HCT116 (cell line): ENCODE results near the gene SF1. TPM values are rescaled to one million over a fixed set of nuclear protein-coding genes. Genes with fewer than 3 reads are reported as not detected.

Experiments used
- ATAC-seq: fragments of 200-7000 bp; cut with Tn5 transposase; 2 replicates; pipeline ENCODE4 v1.9.1; 2020; ENCODE audit warnings: mild to moderate bottlenecking, moderate library complexity
- BruUV-seq: library from RNA; stranded (reverse); fragments of 400-500 nt; replicated peaks from 2 replicates; lab custom pipeline; 2021; lab: Mats Ljungman, UMichigan
- CTCF ChIA-PET: fragments of 300-600 bp; sonication (Branson Sonifier 250); formaldehyde crosslinking; loops from one replicate; lab custom pipeline; 2021; ENCODE audit warnings: antibody characterized with exemption; lab: Charles Lee
- POLR2A ChIA-PET: fragments of 300-600, 350-600 bp; sonication (Branson Sonifier 250); formaldehyde crosslinking; loops from one replicate; lab custom pipeline; 2021; ENCODE audit warnings: antibody characterized with exemption; lab: Charles Lee
- RAD21 ChIA-PET, 2 experiments: fragments of 300-600 bp; sonication (Branson Sonifier 250); formaldehyde crosslinking; loops; one replicate each; lab custom pipeline; 2023; ENCODE audit warnings: low total read pairs in 2 of 2; ENCODE audit not compliant: uncharacterized antibody in 2 of 2, unreplicated experiment in 2 of 2, low non-redundant PET in 1 of 2; lab: Charles Lee
- DNase-seq: peaks from one replicate; pipeline ENCODE4 v3.0.0-alpha.2; 2010; ENCODE audit warnings: low read depth, low spot score
- H2AFZ ChIP-seq: fragments of 200-600 bp; shearing (Covaris generic), sonication (generic); 2 replicates; pipeline ENCODE4 v1.6.1; 2017; ENCODE audit warnings: low read depth, mixed run types, mixed read lengths, antibody characterized with exemption, low read length; ENCODE audit not compliant: poor library complexity, severe bottlenecking
- H3K27ac ChIP-seq: 2 replicates; pipeline ENCODE4 v1.5.1; 2012; ENCODE audit warnings: low read depth, low read length
- H3K27me3 ChIP-seq: fragments of 200-600 bp; sonication (generic); 2 replicates; pipeline ENCODE4 v1.6.1; 2016; ENCODE audit warnings: mixed run types, low read length, mixed read lengths; ENCODE audit not compliant: insufficient read depth
- H3K36me3 ChIP-seq, 2 experiments: fragments of 200-500 bp in 1 of 2; fragments of 200-600 bp in 1 of 2; sonication (Bioruptor generic) in 1 of 2; sonication (generic) in 1 of 2; 2 replicates each; pipeline versions ENCODE4 v1.5.1 to v1.6.1; 2014 to 2016; ENCODE audit warnings: low read length in 2 of 2, inconsistent platforms in 1 of 2, mixed read lengths in 1 of 2, mixed run types in 1 of 2; ENCODE audit not compliant: insufficient read depth in 2 of 2, control insufficient read depth in 1 of 2
- H3K4me1 ChIP-seq, 2 experiments: fragments of 200-600 bp in 1 of 2; sonication (generic) in 1 of 2; 2 replicates each; pipeline versions ENCODE4 v1.5.1 to v1.6.1; 2012 to 2017; ENCODE audit warnings: low read length in 2 of 2, inconsistent platforms in 1 of 2, mild to moderate bottlenecking in 1 of 2, mixed read lengths in 1 of 2, mixed run types in 1 of 2, moderate library complexity in 1 of 2; ENCODE audit not compliant: insufficient read depth in 2 of 2, control insufficient read depth in 1 of 2
- H3K4me2 ChIP-seq: fragments of 200-600 bp; sonication (generic); 2 replicates; pipeline ENCODE4 v1.6.1; 2017; ENCODE audit warnings: mixed run types, low read length, mixed read lengths
- H3K4me3 ChIP-seq, 2 experiments: fragments of 200-600 bp in 1 of 2; sonication (generic) in 1 of 2; replicated peaks in 1 of 2; 2 replicates each; pipeline ENCODE4 v1.5.1; 2011 to 2016; ENCODE audit warnings: low read length in 2 of 2, control low read depth in 1 of 2, low read depth in 1 of 2, mild to moderate bottlenecking in 1 of 2, mixed read lengths in 1 of 2, mixed run types in 1 of 2
- H3K79me2 ChIP-seq: fragments of 200-600 bp; sonication (generic); 2 replicates; pipeline ENCODE4 v1.6.1; 2017; ENCODE audit warnings: mild to moderate bottlenecking, mixed run types, low read length, moderate library complexity, mixed read lengths; ENCODE audit not compliant: insufficient read depth
- H3K9ac ChIP-seq: fragments of 200-600 bp; sonication (generic); 2 replicates; pipeline ENCODE4 v1.6.1; 2016; ENCODE audit warnings: low read length, mixed read lengths
- H3K9me2 ChIP-seq: fragments of 200-600 bp; sonication (generic), shearing (Covaris generic); 2 replicates; pipeline ENCODE4 v1.6.1; 2017; ENCODE audit warnings: mixed run types, mild to moderate bottlenecking, moderate library complexity; ENCODE audit not compliant: insufficient read depth
- H3K9me3 ChIP-seq, 2 experiments: fragments of 200-500 bp in 1 of 2; fragments of 200-600 bp in 1 of 2; sonication (Bioruptor generic) in 1 of 2; sonication (generic) in 1 of 2; 2 replicates each; pipeline ENCODE4 v1.6.1; 2014 to 2017; ENCODE audit warnings: low read length in 2 of 2, mixed read lengths in 2 of 2, inconsistent platforms in 1 of 2, low read depth in 1 of 2, mild to moderate bottlenecking in 1 of 2, mixed run types in 1 of 2, moderate library complexity in 1 of 2; ENCODE audit not compliant: control insufficient read depth in 1 of 2, insufficient read depth in 1 of 2
- H4K20me1 ChIP-seq: fragments of 200-600 bp; sonication (generic), shearing (Covaris generic); 2 replicates; pipeline ENCODE4 v1.6.1; 2017; ENCODE audit warnings: mixed run types, mild to moderate bottlenecking, moderate library complexity; ENCODE audit not compliant: insufficient read depth
- CBX3 ChIP-seq: IDR thresholded peaks from 2 replicates; pipeline ENCODE4 v1.6.1; 2012; ENCODE audit warnings: low read depth
- CEBPB ChIP-seq: IDR thresholded peaks from 2 replicates; pipeline ENCODE4 v1.6.1; 2012; ENCODE audit warnings: low read depth
- JUND ChIP-seq: IDR thresholded peaks from 2 replicates; pipeline ENCODE4 v1.6.1; 2012
- POLR2A ChIP-seq: IDR thresholded peaks from 2 replicates; pipeline ENCODE4 v1.7.0; 2011; ENCODE audit warnings: borderline replicate concordance; ENCODE audit not compliant: insufficient read depth, insufficient read length; ENCODE audit errors: extremely low read depth
- SIN3A ChIP-seq: IDR thresholded peaks from 2 replicates; pipeline ENCODE4 v1.6.1; 2012; ENCODE audit warnings: low read depth
- SP1 ChIP-seq: IDR thresholded peaks from 2 replicates; pipeline ENCODE4 v1.6.1; 2012; ENCODE audit warnings: low read depth
- TCF7L2 ChIP-seq: IDR thresholded peaks from 2 replicates; pipeline ENCODE4 v1.7.0; 2011; ENCODE audit warnings: borderline replicate concordance, inconsistent platforms; ENCODE audit not compliant: insufficient read depth, insufficient read length; ENCODE audit errors: extremely low read depth
- intact Hi-C: fragments of 100-400 bp; cut with micrococcal nuclease; formaldehyde crosslinking; loops from 2 replicates; pipeline ENCODE4 v1.10.0; 2022
- total RNA-seq: library from RNA; stranded (reverse); gene quantifications from one replicate; pipeline ENCODE4 v1.2.1, GENCODE V29; 2021; ENCODE audit not compliant: unreplicated experiment
- TF ChIP-seq, protein P1 (sequence below): IDR thresholded peaks from 2 replicates; pipeline ENCODE4 v1.6.1; 2011; ENCODE audit warnings: mild to moderate bottlenecking, low read length, moderate library complexity; ENCODE audit not compliant: insufficient replicate concordance; ENCODE audit errors: extremely low read depth
- TF ChIP-seq, protein P2 (sequence below): IDR thresholded peaks from 2 replicates; pipeline ENCODE4 v1.6.1; 2012
- TF ChIP-seq, protein P3 (sequence below): IDR thresholded peaks from 2 replicates; pipeline ENCODE4 v1.6.1; 2012; ENCODE audit warnings: low read depth

SF1 gene
- total RNA-seq, 1 experiment from 2014 or later: 403 TPM

DNA sequence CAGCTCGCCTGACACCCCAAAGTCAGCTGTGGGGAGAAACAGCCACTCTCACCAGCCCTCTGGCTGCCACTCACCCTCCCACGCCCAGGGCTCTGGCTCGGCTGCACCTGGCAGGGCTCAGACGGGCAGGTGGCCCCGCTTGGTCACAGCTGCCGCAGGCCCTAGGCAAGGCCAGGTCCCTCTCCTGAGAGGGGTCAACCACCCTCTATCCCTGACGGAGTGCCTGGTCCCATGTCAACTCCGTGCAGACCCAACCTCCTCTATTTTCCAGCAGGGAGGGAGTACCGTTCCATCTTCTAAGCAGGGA is 22.8 kb upstream of the SF1 start:
- Histone ChIP-seq H3K4me2 (no peak overlapping the region), H3K9ac (no peak overlapping the region), H3K9me3 (no peaks in the 10 kb centered on the region), H3K79me2 (no peaks in the 10 kb centered on the region; the same call in 1 of the 2 replicates), H3K4me1 (peaks cover 28 to 53% of the 10 kb centered on the region in 2 experiments), H3K36me3 (no peaks in the 10 kb centered on the region; a peak in 1 of 4 replicates), H3K27ac (peak overlapping the region; percentile 92; the same call in 1 of the 2 replicates), H3K9me2 (no peaks in the 10 kb centered on the region), H2AFZ (no peak overlapping the region), H4K20me1 (no peaks in the 10 kb centered on the region), H3K27me3 (no peaks in the 10 kb centered on the region), H3K4me3 (no peak overlapping the region)
- DNase-seq: no peak
- intact Hi-C loops: no loop called here
- ChIA-PET CTCF (no interaction called here), POLR2A (interaction anchor here (1.8 kb wide), 1 partner anchor 22 kb away, joined by 6 read pairs; the partner anchor contains the start of gene SF1), RAD21 (no interaction called here)
- TF ChIP-seq, protein P1, sequence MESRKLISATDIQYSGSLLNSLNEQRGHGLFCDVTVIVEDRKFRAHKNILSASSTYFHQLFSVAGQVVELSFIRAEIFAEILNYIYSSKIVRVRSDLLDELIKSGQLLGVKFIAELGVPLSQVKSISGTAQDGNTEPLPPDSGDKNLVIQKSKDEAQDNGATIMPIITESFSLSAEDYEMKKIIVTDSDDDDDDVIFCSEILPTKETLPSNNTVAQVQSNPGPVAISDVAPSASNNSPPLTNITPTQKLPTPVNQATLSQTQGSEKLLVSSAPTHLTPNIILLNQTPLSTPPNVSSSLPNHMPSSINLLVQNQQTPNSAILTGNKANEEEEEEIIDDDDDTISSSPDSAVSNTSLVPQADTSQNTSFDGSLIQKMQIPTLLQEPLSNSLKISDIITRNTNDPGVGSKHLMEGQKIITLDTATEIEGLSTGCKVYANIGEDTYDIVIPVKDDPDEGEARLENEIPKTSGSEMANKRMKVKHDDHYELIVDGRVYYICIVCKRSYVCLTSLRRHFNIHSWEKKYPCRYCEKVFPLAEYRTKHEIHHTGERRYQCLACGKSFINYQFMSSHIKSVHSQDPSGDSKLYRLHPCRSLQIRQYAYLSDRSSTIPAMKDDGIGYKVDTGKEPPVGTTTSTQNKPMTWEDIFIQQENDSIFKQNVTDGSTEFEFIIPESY: no peak
- TF ChIP-seq CBX3: no peak
- no peak for TF ChIP-seq CEBPB
- no peak for TF ChIP-seq POLR2A
- no peak for TF ChIP-seq SIN3A
- TF ChIP-seq TCF7L2: no peak
- TF ChIP-seq, protein P2, sequence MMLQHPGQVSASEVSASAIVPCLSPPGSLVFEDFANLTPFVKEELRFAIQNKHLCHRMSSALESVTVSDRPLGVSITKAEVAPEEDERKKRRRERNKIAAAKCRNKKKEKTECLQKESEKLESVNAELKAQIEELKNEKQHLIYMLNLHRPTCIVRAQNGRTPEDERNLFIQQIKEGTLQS: no peak
- no peak for TF ChIP-seq JUND
- TF ChIP-seq, protein P3, sequence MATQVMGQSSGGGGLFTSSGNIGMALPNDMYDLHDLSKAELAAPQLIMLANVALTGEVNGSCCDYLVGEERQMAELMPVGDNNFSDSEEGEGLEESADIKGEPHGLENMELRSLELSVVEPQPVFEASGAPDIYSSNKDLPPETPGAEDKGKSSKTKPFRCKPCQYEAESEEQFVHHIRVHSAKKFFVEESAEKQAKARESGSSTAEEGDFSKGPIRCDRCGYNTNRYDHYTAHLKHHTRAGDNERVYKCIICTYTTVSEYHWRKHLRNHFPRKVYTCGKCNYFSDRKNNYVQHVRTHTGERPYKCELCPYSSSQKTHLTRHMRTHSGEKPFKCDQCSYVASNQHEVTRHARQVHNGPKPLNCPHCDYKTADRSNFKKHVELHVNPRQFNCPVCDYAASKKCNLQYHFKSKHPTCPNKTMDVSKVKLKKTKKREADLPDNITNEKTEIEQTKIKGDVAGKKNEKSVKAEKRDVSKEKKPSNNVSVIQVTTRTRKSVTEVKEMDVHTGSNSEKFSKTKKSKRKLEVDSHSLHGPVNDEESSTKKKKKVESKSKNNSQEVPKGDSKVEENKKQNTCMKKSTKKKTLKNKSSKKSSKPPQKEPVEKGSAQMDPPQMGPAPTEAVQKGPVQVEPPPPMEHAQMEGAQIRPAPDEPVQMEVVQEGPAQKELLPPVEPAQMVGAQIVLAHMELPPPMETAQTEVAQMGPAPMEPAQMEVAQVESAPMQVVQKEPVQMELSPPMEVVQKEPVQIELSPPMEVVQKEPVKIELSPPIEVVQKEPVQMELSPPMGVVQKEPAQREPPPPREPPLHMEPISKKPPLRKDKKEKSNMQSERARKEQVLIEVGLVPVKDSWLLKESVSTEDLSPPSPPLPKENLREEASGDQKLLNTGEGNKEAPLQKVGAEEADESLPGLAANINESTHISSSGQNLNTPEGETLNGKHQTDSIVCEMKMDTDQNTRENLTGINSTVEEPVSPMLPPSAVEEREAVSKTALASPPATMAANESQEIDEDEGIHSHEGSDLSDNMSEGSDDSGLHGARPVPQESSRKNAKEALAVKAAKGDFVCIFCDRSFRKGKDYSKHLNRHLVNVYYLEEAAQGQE: no peak
- no peak for TF ChIP-seq SP1
- no peak for ATAC-seq
- no TSS peak for BruUV-seq
